ELR (cell line): Measurements from ENCODE around the gene PTPRG.

ENCODE experiments used
- DNase-seq: peaks from one replicate; pipeline ENCODE4 v3.0.0-alpha.2; 2015; ENCODE audit warnings: low read depth

PTPRG gene

DNA sequence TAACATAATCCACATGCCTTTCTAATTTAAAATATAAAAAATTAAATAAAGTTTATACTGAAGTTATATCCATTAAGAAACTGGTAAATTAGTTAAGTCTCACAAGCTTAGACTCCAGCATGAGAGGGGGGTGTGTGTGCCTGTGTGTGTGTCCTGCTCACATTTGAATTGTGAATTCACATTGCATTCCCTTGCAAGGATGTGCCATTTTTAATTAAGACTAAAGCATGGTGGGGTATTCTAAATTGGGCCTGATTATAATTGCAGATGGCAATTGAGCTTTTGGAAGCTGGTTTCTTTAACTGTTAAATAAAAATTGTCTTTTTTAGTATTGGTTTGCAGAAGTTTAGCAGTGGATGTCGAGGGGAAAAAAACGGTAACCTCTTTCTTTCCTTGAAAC, 56.9 kb downstream of the PTPRG start:
- no peak for DNase-seq

- DNase-seq = no peak
Measured at GRCh38 chr3:61618871-61619270, 57.5 kb downstream of the PTPRG start.

DNA sequence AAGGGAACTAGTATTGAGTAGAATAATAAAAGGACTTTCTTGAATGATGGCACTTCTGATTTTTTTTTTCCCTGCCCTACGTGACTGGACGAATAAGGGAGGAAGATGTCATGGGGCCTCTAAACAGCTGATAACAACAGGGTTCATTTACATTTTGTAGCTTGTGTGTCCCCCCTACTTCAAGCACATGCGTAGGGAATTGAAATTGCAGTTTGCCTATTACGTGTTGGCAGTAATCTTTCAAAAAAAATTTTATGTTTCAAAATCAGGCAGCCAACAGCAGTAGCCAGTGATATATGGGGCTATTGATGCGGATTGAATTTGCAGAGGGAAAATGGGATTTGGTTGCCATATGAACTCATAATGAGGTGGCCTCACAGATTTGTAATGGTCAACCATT, 58.7 kb downstream of the PTPRG start:
- no peak for DNase-seq

- DNase-seq = no peak
Measured at GRCh38 chr3:61624300-61624699, 62.9 kb downstream of the PTPRG start.

DNA sequence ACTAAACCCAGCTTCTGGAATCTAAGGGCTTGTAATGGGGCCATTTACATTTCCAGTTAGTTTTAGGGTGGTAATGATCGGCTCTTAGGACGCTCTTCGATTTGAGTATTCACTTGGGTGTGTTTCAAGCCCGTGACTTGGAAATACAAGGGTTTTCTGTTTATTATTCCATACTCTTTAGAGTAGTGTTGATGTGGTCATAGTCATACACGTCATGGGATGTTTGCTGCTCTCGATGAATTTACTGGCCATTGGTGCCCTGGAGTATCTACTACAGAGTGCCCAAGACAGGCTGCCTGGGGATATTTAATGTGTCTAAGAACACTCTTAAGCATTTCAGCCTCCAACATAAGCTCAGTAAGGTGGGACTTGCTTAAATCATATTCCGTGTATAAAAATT, 64.1 kb downstream of the PTPRG start:
- no peak for DNase-seq

GRCh38 chr3:61626484-61626883, 65.1 kb downstream of the PTPRG start:
- no peak for DNase-seq

DNA sequence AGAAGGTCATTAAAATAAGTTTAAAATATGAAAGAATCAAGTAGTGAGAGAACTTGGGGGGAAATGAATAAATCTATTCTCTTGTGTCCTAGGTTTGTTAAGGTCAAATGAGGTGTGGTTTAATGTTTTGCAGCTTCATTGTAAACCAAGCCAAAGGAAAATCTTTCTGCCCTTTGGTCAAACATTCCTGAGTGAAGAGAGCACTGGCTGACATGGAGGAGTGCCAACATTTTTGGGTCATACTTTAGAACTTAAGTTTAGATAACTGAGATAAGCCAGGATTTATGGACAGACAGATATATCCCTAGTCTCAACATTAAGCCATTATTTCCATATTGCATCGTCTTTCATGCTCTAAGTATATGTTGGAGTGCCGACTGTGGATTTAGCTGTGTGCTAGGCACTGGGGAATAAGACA, 66.4 kb downstream of the PTPRG start:
- peak; percentile 95 for DNase-seq

DNA sequence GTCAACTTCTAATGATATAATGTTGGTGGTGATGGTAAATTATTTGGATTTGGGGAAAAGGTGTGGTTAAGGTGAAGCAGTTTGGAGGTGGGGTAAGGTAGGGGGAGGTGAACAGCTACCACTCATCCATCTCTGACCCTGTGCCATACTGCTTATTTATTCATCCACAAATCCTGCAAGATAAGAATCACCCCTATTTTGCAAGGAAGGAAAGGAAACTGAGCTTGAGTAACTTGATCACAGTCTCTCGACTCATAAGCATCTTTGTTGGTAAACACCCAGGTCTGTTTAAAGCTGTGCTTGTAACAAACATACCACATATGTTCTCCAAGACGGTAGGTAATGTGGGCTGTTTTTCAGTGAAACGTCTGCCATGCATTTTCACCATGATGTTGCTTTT, 67.3 kb downstream of the PTPRG start:
- peak; percentile 40 for DNase-seq

GRCh38 chr3:61629442-61629841, 68.1 kb downstream of the PTPRG start:
- DNase-seq = no peak

- DNase-seq = no peak
Measured at GRCh38 chr3:61631108-61631769, 69.9 kb downstream of the PTPRG start.

DNA sequence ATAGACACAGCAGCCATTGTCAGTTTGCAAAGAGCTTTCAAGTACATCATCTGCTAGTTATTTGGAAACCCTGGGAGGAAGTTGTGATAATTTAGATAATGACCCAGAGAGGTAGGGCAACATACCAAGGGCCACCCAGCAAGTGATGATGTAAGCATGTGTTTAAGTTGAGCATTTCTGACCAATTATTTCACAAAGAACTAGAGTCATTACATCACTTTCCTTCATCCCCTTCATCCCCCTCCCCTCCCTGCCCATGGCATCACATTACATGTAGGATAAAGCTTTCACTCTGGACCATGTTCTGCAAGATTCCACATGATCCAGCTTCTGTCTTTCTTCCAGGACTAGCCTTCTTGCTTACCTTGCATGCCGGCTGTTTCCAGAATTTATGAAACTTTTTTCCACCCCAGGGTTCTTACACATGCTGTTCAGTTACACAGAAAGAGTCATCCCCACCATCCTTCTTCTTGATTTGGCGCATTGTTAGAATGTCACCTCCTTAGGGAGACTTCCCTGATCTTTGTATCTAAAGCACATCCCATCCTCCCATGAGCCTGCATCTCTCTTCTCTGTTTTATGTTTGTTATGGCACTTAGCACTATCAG, 71.3 kb downstream of the PTPRG start:
- DNase-seq = no peak

- DNase-seq = no peak
Measured at GRCh38 chr3:61634678-61635077, 73.3 kb downstream of the PTPRG start.

DNA sequence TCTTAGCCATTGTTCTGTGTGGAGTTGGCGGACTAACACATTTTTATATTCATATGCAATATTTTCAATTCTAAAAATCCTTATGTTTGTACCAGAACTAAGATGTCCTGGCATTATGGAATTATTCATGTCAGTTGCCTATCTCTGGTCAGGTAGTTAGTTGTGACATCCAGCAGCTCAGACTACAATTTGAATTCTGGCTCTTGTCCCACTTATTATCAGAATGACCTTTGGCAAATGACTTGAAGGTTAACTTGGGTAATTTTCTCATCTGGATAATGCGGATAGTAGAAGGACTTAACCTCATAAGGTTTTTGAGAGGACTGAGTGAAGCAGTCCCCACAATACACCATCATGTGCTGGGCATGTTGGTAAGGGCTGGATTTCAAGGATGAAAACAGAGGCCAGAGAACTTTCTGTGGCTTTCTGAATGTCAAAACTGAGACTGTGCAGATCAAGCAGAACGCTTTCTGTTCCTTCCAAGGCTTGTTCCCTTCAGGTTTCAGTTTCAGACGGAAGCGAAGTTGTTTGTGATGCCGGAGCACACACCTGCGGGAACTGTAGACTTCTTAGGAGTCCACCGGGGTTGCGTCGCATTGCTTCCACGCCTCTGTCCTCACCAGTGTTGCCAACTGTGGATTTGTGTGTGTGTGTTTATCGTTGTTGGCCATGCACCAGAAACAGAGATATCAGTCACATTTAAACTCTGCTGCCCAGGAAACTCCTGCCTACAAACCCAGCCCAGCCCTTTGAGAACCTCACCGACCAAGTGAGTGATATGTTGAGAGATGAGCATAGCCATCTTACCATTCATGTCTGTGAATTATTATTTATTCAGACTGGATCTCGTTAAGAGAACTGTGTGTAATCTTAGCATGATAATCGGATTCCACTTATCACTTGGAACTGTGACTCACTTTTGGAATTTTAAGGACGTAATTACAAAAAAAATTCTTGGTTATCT, 76.0 kb downstream of the PTPRG start:
- peak; percentile 15 for DNase-seq

- peak; percentile 30 for DNase-seq
Measured at GRCh38 chr3:61638741-61639140, 77.4 kb downstream of the PTPRG start.

DNA sequence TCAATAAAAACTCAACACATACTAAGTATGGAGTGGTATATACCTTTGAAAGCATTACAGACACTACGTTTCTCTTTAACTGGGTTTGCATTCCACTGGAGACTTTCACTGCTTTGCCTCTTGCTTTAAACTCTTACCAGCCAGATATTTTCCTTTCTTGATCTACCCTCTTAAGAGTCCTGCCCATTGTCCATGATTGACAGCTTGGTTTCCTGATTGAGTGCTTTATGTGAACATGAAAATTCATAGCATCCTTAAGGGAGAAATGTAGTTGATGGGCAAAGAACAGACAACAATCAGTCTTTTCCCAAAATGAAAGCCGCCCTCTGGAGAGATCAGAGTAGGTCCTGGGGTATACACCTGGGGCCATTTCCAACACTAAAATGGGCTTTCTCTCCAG, 78.6 kb downstream of the PTPRG start:
- no peak for DNase-seq

GRCh38 chr3:61645148-61645547, 83.8 kb downstream of the PTPRG start:
- no peak for DNase-seq

- DNase-seq = no peak
Measured at GRCh38 chr3:61646360-61646759, 85.0 kb downstream of the PTPRG start.

- no peak for DNase-seq
Measured at GRCh38 chr3:61646851-61647525, 85.6 kb downstream of the PTPRG start.

- DNase-seq = no peak
Measured at GRCh38 chr3:61648481-61648880, 87.1 kb downstream of the PTPRG start.

DNA sequence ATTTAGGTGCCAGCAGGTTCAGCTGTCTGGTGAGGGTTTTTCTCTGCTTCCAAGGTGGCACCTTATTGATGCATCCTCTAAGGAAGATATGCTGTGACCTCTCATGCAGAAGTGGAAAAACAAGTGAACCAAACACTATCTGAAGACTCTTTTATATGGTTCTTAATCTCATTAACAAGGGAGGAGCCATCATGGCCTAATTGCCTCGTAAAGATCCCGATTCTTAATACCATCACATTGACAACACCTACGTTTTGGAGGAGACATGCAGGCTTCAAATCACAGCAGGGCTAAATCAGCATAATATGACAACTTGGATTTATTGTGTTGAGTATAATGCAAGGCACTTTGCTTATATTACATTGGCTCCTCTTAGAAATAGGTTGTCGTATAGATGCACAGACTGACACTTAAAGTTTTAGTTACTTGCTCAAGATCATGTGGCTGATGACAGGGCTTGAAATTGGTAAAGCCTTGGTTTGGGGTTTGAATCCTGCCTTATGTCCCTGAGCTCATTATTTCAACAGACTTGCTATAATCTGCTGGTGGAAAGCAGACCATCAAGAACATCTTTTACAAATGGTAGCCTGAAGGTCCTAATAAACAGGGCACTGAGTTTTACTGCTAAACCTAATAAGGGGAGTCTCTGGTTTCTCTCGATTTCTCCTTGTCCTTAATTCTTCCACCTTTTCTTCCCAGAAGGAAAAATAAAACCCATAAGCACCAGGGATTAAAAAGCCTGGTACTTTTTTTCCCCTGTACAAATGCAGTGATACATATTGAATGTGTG, 88.2 kb downstream of the PTPRG start:
- no peak for DNase-seq

DNA sequence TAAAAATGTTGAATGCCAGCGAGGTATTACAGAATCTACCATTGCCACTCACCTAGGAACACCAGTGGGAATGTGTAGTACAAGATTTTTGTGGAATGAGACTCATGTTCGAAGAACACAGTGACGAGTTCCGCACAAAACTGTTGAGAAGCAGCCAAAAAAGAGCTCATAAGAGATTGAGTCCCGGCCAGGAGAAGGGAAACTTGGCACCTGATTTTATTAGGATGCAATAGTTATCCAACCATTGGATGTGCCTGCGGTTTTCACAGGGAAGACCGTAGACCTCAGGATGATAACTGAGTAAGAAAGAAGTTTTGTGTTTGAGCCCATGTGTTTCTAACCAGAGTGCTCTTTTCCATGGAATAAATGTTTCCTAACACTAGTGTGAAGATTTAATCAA, 88.9 kb downstream of the PTPRG start:
- peak; percentile 70 for DNase-seq
